Coronary artery (tissue), 2 donors: ENCODE data around the gene FOXP4.

Experiments
- DNase-seq: peaks from one replicate; pipeline ENCODE4 v3.0.0-alpha.2; 2017; ENCODE audit warnings: low spot score
- H3K27ac ChIP-seq, 2 donors: fragments of 200-600 bp; sonication (generic); one replicate each; pipeline ENCODE4 v1.5.1; 2016 to 2019
- H3K4me3 ChIP-seq: fragments of 200-600 bp; sonication (generic); 2 replicates; pipeline ENCODE4 v1.5.1; 2016; ENCODE audit warnings: mild to moderate bottlenecking, moderate library complexity
- CTCF ChIP-seq: fragments of 200-600 bp; sonication (generic); IDR thresholded peaks from one replicate; pipeline ENCODE4 v1.5.1; 2019; ENCODE audit warnings: antibody characterized with exemption

Gene FOXP4

DNA sequence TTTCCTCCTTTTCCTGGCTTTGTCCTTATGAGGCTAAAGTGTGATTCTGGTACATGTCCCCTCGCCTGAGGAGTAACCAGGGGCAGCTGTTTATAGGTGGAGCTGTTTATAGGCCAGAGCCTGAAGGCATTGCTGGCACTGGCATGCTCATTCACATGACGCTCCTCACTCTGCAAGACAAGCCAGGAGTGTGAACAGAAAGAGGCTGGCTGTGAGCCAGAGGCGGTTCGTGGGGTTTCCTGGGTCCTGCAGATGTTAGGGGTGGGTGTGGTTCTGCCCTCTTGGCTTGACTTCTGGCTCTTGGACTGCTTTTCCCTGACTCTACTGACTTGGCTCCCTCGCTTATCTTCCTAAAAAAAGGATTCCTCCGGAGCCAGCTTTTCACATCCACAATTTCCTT, 79.3 kb downstream of the FOXP4 start:
- TF ChIP-seq CTCF, result no peak
- DNase-seq, result no peak
- no peak overlapping the region for H3K27ac ChIP-seq
- H3K4me3 ChIP-seq, result no peak overlapping the region

GRCh38 chr6:41626022-41626421, 79.8 kb downstream of the FOXP4 start:
- DNase-seq, result no peak
- H3K4me3 ChIP-seq, result no peak overlapping the region
- no peak for TF ChIP-seq CTCF
- H3K27ac ChIP-seq, result no peak overlapping the region

GRCh38 chr6:41626917-41627316, 80.7 kb downstream of the FOXP4 start:
- TF ChIP-seq CTCF, result no peak
- Histone ChIP-seq H3K27ac (no peak overlapping the region), H3K4me3 (no peak overlapping the region)
- DNase-seq, result no peak

DNA sequence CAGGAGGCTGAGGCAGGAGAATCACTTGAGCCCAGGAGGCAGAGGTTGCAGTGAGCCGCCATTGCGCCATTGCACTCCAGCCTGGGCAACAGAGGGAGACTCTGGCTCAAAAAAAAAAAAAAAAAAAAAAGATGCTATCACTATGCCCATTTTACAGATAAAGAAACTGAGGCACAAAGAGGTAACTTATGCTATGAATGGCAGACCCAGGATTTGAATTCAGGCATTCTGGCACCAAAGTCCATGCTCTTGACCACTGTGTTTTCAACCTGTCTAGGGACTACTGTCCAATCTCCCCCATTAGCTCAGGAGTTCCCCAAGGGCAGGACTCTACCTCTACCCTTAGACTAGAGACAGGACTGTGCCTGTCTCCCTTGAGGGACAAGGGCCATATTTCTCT, 82.9 kb downstream of the FOXP4 start:
- no peak overlapping the region for H3K4me3 ChIP-seq
- no peak for TF ChIP-seq CTCF
- DNase-seq, result no peak

GRCh38 chr6:41630069-41630468, 83.9 kb downstream of the FOXP4 start:
- no peak overlapping the region for H3K4me3 ChIP-seq
- no peak for DNase-seq

More for the DNA sequence above, 82.9 kb downstream of the FOXP4 start:
- no peak overlapping the region for H3K27ac ChIP-seq

GRCh38 chr6:41630946-41631345, 84.8 kb downstream of the FOXP4 start:
- DNase-seq, result no peak
- Histone ChIP-seq H3K27ac (no peak overlapping the region), H3K4me3 (no peak overlapping the region)
- TF ChIP-seq CTCF, result no peak

More at GRCh38 chr6:41630069-41630468, 83.9 kb downstream of the FOXP4 start:
- H3K27ac ChIP-seq, result no peak overlapping the region
- TF ChIP-seq CTCF, result no peak

GRCh38 chr6:41633056-41633634, 87.0 kb downstream of the FOXP4 start:
- TF ChIP-seq CTCF, result no peak
- DNase-seq, result no peak
- Histone ChIP-seq H3K27ac (no peak overlapping the region), H3K4me3 (no peak overlapping the region)
